Measurements from ENCODE around the gene DNAJC22. TPM values are rescaled to one million over a fixed set of nuclear protein-coding genes. Genes with fewer than 3 reads are reported as not detected.

Gene DNAJC22
- total and polyA plus RNA-seq, 12 donors, result 0.01 to 0.59 (median 0.25) TPM; not detected in 4

GRCh38 chr12:49322367-49322707, 24.4 kb upstream of the DNAJC22 start:
- peak overlapping the region; percentile 44 to 82 (median 63) for H3K4me3 ChIP-seq
- no peak for TF ChIP-seq CTCF (IDR thresholded peaks at IDR 0.05)
- H3K27me3 ChIP-seq, result no peaks in the 10 kb centered on the region
- peaks cover 0 to 7% (median 0%) of the 10 kb centered on the region in 9 donors for H3K36me3 ChIP-seq
- WGBS, 2 donors, result 43 to 47% methylated on average over 12 of the region's 12 CpGs
- peaks cover 0 to 14% (median 6%) of the 10 kb centered on the region in 9 donors for H3K4me1 ChIP-seq
- no peaks in the 10 kb centered on the region for H3K9me3 ChIP-seq
- ATAC-seq, result no peak
- DNase-seq, result no peak
- peak overlapping the region in 9 of 10 donors; percentile 31 to 78 (median 61) for H3K27ac ChIP-seq
- intact Hi-C loops (cut with DNase I), result no loop called here

- Histone ChIP-seq H3K27ac (peak within 1 kb of the TSS in 9 of 10 donors; percentile 31 to 78 (median 61)), H3K9me3 (no peaks in the 10 kb centered on the region), H3K36me3 (peaks cover 0 to 7% (median 0%) of the 10 kb centered on the region in 9 donors), H3K4me1 (peaks cover 0 to 14% (median 6%) of the 10 kb centered on the region in 9 donors), H3K4me3 (peak within 1 kb of the TSS; percentile 44 to 82 (median 63)), H3K27me3 (no peaks in the 10 kb centered on the region)
- TF ChIP-seq CTCF (IDR thresholded peaks at IDR 0.05), result no peak
- intact Hi-C loops (cut with DNase I), result no loop called here
- WGBS, 2 donors, result 0% methylated on average over 65 of the region's 65 CpGs
- ATAC-seq (peak; percentile 100), DNase-seq (peak; percentile 97 to 98)
Measured at GRCh38 chr12:49322708-49323523, 23.8 kb upstream of the DNAJC22 start, which contains the start of gene TROAP. TROAP (plus strand) TSS chr12:49323255; CDS start chr12:49323609, 354 bp downstream.

GRCh38 chr12:49323524-49324097, 23.1 kb upstream of the DNAJC22 start:
- DNase-seq, result no peak
- TF ChIP-seq CTCF (IDR thresholded peaks at IDR 0.05), result no peak
- WGBS, 2 donors, result 9 to 13% methylated on average over 19 of the region's 19 CpGs

GRCh38 chr12:49325606-49326005, 21.1 kb upstream of the DNAJC22 start:
- 93 to 94% methylated on average over 6 of the region's 6 CpGs for WGBS, 2 donors
- Histone ChIP-seq H3K9me3 (no peaks in the 10 kb centered on the region), H3K36me3 (peaks cover 0 to 16% (median 0%) of the 10 kb centered on the region in 9 donors), H3K27me3 (no peaks in the 10 kb centered on the region), H3K4me1 (peaks cover 0 to 14% (median 6%) of the 10 kb centered on the region in 9 donors), H3K4me3 (no peak overlapping the region), H3K27ac (no peak overlapping the region)
- no peak for DNase-seq
- intact Hi-C loops (cut with DNase I), result no loop called here
- no peak for ATAC-seq
- TF ChIP-seq CTCF (IDR thresholded peaks at IDR 0.05), result no peak

More at GRCh38 chr12:49323524-49324097, 23.1 kb upstream of the DNAJC22 start:
- intact Hi-C loops (cut with DNase I), result no loop called here
- H3K4me1 ChIP-seq, result peaks cover 0 to 14% (median 6%) of the 10 kb centered on the region in 9 donors
- no peaks in the 10 kb centered on the region for H3K9me3 ChIP-seq
- H3K4me3 ChIP-seq, result peak overlapping the region in 9 of 10 donors; percentile 44 to 82 (median 64)
- H3K27ac ChIP-seq, result peak overlapping the region in 1 of 10 donors; percentile 41
- ATAC-seq, result no peak
- H3K36me3 ChIP-seq, result peaks cover 0 to 7% (median 0%) of the 10 kb centered on the region in 9 donors
- H3K27me3 ChIP-seq, result no peaks in the 10 kb centered on the region

Measured in heart right ventricle (tissue), 16 donors.